Spinal cord (tissue), 10 donors: Measurements from ENCODE around the gene GALNT13. TPM values are rescaled to one million over a fixed set of nuclear protein-coding genes. Genes with fewer than 3 reads are reported as not detected.
A peak's percentile ranks its signal among the peaks of the same experiment; 100 is the strongest.

Experiments
- DNase-seq, 6 donors: peaks; one replicate each; pipeline versions ENCODE4 v3.0.0 to v3.0.0-alpha.2; 2013 to 2015; ENCODE audit warnings: low spot score in 6 of 6, low read depth in 4 of 6
- H3K27ac ChIP-seq: one replicate; pipeline ENCODE4 v1.5.1; 2013; ENCODE audit warnings: low read depth, low read length, control low read depth
- H3K27me3 ChIP-seq: one replicate; pipeline ENCODE4 v1.6.1; 2013; ENCODE audit warnings: low read length; ENCODE audit not compliant: control insufficient read depth, insufficient read depth
- H3K36me3 ChIP-seq: one replicate; pipeline ENCODE4 v1.6.1; 2013; ENCODE audit warnings: low read length; ENCODE audit not compliant: control insufficient read depth, insufficient read depth
- H3K4me1 ChIP-seq: one replicate; pipeline ENCODE4 v1.6.1; 2013; ENCODE audit warnings: low read length; ENCODE audit not compliant: control insufficient read depth, insufficient read depth
- H3K4me3 ChIP-seq: one replicate; pipeline ENCODE4 v1.5.1; 2013; ENCODE audit warnings: low read depth, low read length, control low read depth
- H3K9me3 ChIP-seq: one replicate; pipeline ENCODE4 v1.6.1; 2013; ENCODE audit warnings: low read length; ENCODE audit not compliant: control insufficient read depth, insufficient read depth
- WGBS: methylation state at CpG from one replicate; pipeline ENCODE4 v1.1.5; 2013; ENCODE audit warnings: missing lambda C conversion rate; ENCODE audit not compliant: insufficient coverage; 5-methylcytosine and 5-hydroxymethylcytosine counted together
- polyA plus RNA-seq, 2 donors: library from polyadenylated mRNA; unstranded; fragments of 120-200 nt; gene quantifications; one replicate each; pipeline ENCODE4 v1.2.1, GENCODE V29; 2013; ENCODE audit not compliant: insufficient read length in 2 of 2
- total RNA-seq, 2 donors: library from RNA; depleted of rRNA in 1 of 2; stranded (reverse); fragments of 120-200 nt in 1 of 2; fragments of >200 nt in 1 of 2; gene quantifications; one replicate each; pipeline versions ENCODE4 v1.2.3 to v1.2.4, GENCODE V29; 2013 to 2014
- donor health status: healthy.

Gene GALNT13
- total and polyA plus RNA-seq, 4 donors: 21.6 to 55.6 (median 33.7) TPM

- no peak for DNase-seq
- no peaks in the 10 kb centered on the region for H3K9me3 ChIP-seq
- no peak overlapping the region for H3K27ac ChIP-seq
- H3K27me3 ChIP-seq: no peaks in the 10 kb centered on the region
- no peaks in the 10 kb centered on the region for H3K4me1 ChIP-seq
- WGBS: no CpG with 5 or more reads among the region's 3 CpGs
- H3K36me3 ChIP-seq: no peaks in the 10 kb centered on the region
- no peak overlapping the region for H3K4me3 ChIP-seq
Measured at GRCh38 chr2:154394600-154394999, 522.9 kb downstream of the GALNT13 start.

- H3K4me1 ChIP-seq: no peaks in the 10 kb centered on the region
- no peaks in the 10 kb centered on the region for H3K9me3 ChIP-seq
- peak in 1 of 6 donors; percentile 55 for DNase-seq
- H3K36me3 ChIP-seq: no peaks in the 10 kb centered on the region
- WGBS: 60% methylated on average over 1 of the region's 4 CpGs
- H3K27me3 ChIP-seq: no peaks in the 10 kb centered on the region
- no peak overlapping the region for H3K27ac ChIP-seq
- no peak overlapping the region for H3K4me3 ChIP-seq
Measured at GRCh38 chr2:154400563-154401290, 529.0 kb downstream of the GALNT13 start.

- Histone ChIP-seq H3K27me3 (no peaks in the 10 kb centered on the region), H3K27ac (no peak overlapping the region), H3K9me3 (no peaks in the 10 kb centered on the region), H3K36me3 (no peaks in the 10 kb centered on the region), H3K4me1 (no peaks in the 10 kb centered on the region), H3K4me3 (no peak overlapping the region)
- no CpG with 5 or more reads among the region's 3 CpGs for WGBS
- peak in 3 of 6 donors; percentile 22 to 84 (median 65) for DNase-seq
Measured at GRCh38 chr2:154402213-154402612, 530.5 kb downstream of the GALNT13 start.

- Histone ChIP-seq H3K4me3 (no peak overlapping the region), H3K27ac (no peak overlapping the region), H3K9me3 (no peaks in the 10 kb centered on the region), H3K36me3 (no peaks in the 10 kb centered on the region), H3K27me3 (no peaks in the 10 kb centered on the region), H3K4me1 (no peaks in the 10 kb centered on the region)
- DNase-seq: no peak
- 88% methylated on average over 1 of the region's 3 CpGs for WGBS
Measured at GRCh38 chr2:154403242-154403790, 531.6 kb downstream of the GALNT13 start.

- Histone ChIP-seq H3K27me3 (no peaks in the 10 kb centered on the region), H3K4me1 (no peaks in the 10 kb centered on the region), H3K36me3 (no peaks in the 10 kb centered on the region), H3K27ac (no peak overlapping the region), H3K9me3 (no peaks in the 10 kb centered on the region), H3K4me3 (no peak overlapping the region)
- WGBS: no CpG with 5 or more reads among the region's 1 CpG
- DNase-seq: no peak
Measured at GRCh38 chr2:154408786-154409185, 537.1 kb downstream of the GALNT13 start.

- H3K27me3 ChIP-seq: no peaks in the 10 kb centered on the region
- no peaks in the 10 kb centered on the region for H3K36me3 ChIP-seq
- no peaks in the 10 kb centered on the region for H3K9me3 ChIP-seq
- H3K27ac ChIP-seq: no peak overlapping the region
- no peak overlapping the region for H3K4me3 ChIP-seq
- DNase-seq: no peak
- no CpG with 5 or more reads among the region's 1 CpG for WGBS
- no peaks in the 10 kb centered on the region for H3K4me1 ChIP-seq
Measured at GRCh38 chr2:154422251-154422650, 550.5 kb downstream of the GALNT13 start.

GRCh38 chr2:154425994-154426393, 554.3 kb downstream of the GALNT13 start:
- Histone ChIP-seq H3K4me3 (no peak overlapping the region), H3K27me3 (no peaks in the 10 kb centered on the region), H3K27ac (no peak overlapping the region), H3K4me1 (no peaks in the 10 kb centered on the region), H3K9me3 (no peaks in the 10 kb centered on the region), H3K36me3 (no peaks in the 10 kb centered on the region)
- peak in 2 of 6 donors; percentile 35 to 49 for DNase-seq
- WGBS: 80% methylated on average over 2 of the region's 2 CpGs

- Histone ChIP-seq H3K27ac (no peak overlapping the region), H3K36me3 (no peaks in the 10 kb centered on the region), H3K4me3 (no peak overlapping the region), H3K27me3 (no peaks in the 10 kb centered on the region), H3K4me1 (no peaks in the 10 kb centered on the region), H3K9me3 (no peaks in the 10 kb centered on the region)
- no peak for DNase-seq
- no CpG with 5 or more reads among the region's 2 CpGs for WGBS
Measured at GRCh38 chr2:154427453-154427852, 555.7 kb downstream of the GALNT13 start.

GRCh38 chr2:154428022-154428421, 556.3 kb downstream of the GALNT13 start:
- H3K9me3 ChIP-seq: no peaks in the 10 kb centered on the region
- no peak overlapping the region for H3K27ac ChIP-seq
- H3K4me1 ChIP-seq: no peaks in the 10 kb centered on the region
- no peaks in the 10 kb centered on the region for H3K36me3 ChIP-seq
- no peaks in the 10 kb centered on the region for H3K27me3 ChIP-seq
- no peak overlapping the region for H3K4me3 ChIP-seq
- DNase-seq: no peak
- 100% methylated on average over 2 of the region's 8 CpGs for WGBS

GRCh38 chr2:154433010-154433409, 561.3 kb downstream of the GALNT13 start:
- no peaks in the 10 kb centered on the region for H3K4me1 ChIP-seq

More at GRCh38 chr2:154433010-154433409, 561.3 kb downstream of the GALNT13 start:
- Histone ChIP-seq H3K4me3 (no peak overlapping the region), H3K36me3 (no peaks in the 10 kb centered on the region), H3K9me3 (no peaks in the 10 kb centered on the region), H3K27ac (no peak overlapping the region), H3K27me3 (no peaks in the 10 kb centered on the region)
- no peak for DNase-seq
